Measurements from ENCODE around the gene CDYL.

CDYL gene

DNA sequence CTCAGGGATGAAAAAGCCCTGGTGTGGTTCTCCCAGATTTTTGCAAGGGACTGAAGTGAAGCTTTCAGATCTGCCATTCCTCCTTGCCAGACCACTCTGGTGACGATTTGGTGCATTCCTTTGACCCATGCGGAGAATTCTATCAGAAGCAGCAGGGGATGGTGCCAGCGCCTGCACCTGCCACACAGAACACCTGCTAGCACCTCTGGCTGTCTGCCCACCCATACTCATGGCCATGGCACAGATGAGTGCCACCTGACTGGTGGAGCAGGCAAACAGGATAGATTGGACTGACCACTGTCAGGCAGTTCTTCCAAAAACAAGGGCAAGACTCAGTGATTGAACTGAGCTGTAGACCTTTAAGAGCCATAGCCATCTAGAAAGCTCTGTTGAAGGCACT lies 107.1 kb downstream of the CDYL start:
- no peak for DNase-seq (ENCODE audit: low read depth)

- no peak for DNase-seq (ENCODE audit: low read depth)
Observed at GRCh38 chr6:4884646-4885340, 108.6 kb downstream of the CDYL start.

DNA sequence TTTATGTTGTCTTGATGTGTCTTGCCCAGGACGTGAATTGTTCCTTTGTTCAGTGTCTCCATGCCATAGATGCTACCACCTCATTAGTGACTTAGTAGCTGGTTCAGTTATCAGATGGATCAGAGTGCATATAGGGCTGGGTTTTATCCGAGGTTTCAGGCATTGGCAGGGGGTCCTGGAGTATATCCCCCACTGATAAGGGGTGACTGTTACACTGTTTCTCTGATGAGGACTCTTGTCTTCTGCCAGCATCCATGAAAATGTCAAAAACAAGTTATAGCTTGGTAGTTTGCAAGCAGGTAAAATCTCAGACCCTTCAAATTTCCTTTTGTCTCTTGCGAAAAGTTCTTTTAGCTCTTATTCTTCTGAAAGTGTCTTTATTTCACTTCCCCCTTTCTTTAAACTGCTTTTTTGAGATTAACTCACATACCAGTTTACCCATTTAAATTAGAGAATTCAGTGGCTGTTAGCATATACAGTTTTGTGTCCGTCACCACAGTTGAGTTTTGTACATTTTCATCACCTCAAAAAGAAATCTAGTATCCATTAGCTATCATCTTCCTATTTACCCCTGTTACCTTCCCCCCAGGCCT lies 109.2 kb downstream of the CDYL start:
- no peak for DNase-seq (ENCODE audit: low read depth)

- peak; percentile 27 for DNase-seq (ENCODE audit: low read depth)
Observed at GRCh38 chr6:4888841-4889240, 112.6 kb downstream of the CDYL start.

GRCh38 chr6:4889701-4890100 lies 113.5 kb downstream of the CDYL start:
- DNase-seq (ENCODE audit: low read depth), result no peak

DNA sequence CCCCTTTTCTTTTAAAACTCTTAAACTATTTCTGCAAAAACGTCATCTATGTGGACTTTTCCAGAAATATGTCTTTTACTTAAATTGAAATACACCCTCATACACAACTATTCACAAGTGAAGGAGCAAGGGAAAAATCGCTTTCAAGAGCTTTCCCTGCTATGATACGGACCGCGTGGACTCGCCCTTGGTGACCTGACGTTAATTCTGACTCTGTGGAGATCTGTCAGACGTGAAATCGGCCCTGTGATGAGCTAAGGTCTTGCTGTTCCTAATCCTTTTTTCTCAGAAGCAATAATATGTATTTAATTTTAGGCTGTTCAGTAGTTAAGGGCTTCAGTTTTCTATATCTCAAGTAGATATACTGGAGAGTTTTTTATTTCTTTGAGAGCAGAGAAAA lies 114.0 kb downstream of the CDYL start:
- DNase-seq (ENCODE audit: low read depth), result no peak

- no peak for DNase-seq (ENCODE audit: low read depth)
Observed at GRCh38 chr6:4890627-4891026, 114.4 kb downstream of the CDYL start.

- no peak for DNase-seq (ENCODE audit: low read depth)
Observed at GRCh38 chr6:4891141-4891540, 114.9 kb downstream of the CDYL start.

DNA sequence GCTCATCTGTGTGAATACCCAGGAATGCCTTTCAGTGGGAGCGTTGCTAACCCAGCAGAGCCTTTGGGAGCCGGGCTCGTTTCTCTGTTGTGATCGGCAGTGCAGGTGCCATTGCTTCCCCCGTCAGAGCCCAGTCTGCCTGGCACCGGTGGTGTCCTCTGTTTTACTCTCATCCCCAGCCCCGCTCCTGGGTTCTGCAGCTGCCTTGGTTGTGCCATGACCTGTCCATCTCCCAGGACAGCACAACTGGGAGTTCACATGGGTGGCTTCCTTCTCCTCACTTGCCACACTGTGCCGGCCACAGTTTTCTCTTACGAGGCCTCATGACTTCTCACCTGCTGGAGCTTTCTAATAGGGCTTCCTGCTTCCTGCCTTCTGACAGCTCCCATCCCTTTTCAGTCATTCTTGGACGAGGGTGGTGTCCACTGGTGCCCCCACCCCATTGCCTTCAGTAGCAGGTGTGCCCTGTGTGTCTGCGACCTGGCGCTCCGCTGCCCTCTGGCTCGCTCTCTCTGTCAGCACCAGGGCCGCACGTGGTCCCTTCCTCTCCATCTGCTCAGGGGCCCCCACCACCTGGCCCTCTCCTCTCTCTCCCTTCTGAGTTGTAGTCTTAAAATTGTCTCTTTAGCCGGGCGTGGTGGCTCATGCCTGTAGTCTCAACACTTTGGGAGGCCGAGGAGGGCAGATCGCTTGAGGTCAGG lies 116.7 kb downstream of the CDYL start:
- no peak for DNase-seq (ENCODE audit: low read depth)

DNA sequence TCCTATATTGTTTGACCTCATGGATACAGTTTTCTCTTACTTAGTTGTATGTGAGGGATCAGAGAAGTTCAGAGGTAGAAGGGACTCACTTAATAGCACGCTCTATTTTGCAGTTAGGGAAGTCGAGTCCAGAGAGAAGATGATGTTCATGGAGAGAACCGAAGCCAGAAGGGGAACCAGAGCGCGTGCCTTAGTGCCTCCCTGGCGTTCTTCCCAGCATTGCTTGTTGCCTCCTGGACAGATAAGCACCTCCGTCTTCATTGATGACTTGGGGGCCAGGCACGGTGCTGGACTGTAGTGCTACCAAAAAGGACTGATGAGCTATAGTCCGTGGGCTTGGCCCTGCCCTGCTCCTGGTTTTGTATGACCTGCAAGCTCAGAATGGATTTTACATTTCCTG lies 117.8 kb downstream of the CDYL start:
- DNase-seq (ENCODE audit: low read depth), result no peak

DNA sequence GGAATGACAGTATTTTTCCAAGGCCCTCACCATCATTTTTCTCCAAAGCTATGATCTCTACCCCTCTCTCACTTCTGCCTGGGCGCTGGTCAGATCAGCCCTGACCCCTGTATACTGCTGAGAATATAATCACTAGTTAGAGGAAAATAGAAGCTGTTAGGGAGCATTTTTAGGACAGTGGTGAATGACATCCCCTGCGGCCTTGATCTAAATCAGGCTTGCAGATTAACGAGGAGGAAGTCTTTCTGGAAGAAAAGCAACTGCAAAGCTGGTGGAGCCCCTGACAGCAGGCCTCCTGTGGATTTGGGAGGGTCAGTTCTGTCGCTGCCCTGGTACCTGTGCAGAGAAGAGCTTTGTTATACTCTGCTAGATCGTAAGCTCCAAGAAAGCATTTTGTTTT lies 119.8 kb downstream of the CDYL start:
- DNase-seq (ENCODE audit: low read depth), result no peak

- no peak for DNase-seq (ENCODE audit: low read depth)
Observed at GRCh38 chr6:4896401-4896800, 120.2 kb downstream of the CDYL start.

DNA sequence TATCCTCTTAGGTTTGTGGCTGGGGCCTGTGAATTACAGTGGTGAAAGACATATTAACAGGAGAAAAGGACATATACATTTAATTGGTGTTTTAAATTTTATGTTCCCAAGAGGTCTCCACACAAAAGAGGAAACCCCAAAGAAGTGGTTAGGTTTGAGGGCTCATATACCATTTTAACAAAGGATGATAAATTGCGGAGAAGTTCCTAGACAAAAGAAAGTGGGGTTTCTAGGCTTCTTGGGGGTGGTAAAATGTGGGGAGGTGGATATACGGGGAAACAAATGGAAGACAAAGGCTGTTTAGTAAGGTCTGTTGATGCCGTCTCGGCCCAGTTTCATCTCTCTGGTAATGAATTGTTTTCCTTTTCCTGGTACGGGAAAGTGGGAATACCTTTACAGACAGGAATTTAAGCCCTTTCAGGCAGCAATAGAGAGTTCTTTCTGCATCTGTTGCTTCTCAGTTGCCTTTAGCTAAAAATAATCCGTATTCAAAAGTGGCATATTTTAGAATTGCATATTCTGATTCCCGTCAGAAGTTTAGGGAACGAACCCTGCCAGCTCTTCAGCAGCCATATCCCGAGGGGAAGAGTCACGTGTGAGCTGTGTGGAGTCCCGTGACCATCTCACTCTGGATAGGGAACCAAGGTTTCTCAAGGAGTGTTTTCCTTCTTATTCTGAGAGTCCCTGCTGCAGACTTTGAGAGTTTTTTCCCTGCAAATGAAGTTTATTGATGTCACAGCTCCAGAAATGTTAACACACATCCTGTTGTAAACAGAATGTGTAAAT lies 123.2 kb downstream of the CDYL start:
- no peak for DNase-seq (ENCODE audit: low read depth)

DNA sequence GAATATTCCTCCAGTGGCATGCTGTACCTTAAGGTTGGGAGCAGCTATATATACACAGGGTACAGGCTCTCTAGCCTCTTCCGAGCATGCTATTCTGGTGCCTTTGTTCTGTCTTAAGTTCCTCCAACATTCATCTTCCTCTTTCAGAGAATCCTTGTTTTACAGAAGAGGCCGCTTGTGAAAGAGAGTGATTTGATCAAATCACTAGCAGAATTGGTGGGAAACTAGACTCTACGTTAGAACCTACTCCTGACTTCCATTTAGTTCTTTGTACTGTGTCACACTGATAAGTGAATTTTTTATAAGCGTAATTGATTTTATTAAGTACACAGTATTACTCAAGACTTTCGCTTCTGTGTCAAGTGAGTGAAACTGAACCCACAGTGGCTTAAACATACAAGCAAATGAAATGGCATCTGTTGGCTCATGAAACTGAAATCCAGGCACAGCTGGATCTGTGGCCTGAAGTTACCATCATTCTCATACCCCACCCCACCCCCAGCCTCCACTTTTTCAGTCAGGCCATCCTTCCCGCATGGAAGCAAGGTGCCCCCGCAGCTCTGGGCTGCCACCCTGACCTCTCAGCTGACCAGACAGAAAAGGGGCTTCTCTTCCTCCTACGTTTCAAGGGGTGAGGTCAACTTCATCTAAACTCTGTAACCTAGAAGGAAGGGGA lies 125.3 kb downstream of the CDYL start:
- no peak for DNase-seq (ENCODE audit: low read depth)

GRCh38 chr6:4902363-4902762 lies 126.2 kb downstream of the CDYL start:
- no peak for DNase-seq (ENCODE audit: low read depth)

DNA sequence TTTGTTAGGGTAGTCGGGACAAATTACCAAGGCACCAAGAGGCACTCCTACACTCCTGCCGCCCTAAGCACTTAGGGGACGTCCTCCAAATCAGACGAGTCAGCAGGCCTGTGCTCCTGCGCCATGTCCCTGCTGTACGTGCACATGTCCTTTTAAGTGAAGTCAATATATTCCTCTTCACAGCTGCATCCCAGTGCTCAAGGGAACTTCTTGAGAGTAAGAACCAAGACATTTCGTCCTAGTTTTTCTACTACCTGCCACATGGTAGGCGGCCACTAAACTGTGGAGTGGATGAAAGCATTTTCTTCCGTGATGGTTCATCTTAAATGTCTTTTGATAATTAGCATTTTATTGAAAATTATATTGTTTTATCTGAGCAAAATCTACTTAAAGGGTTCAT lies 126.9 kb downstream of the CDYL start:
- DNase-seq (ENCODE audit: low read depth), result no peak

DNA sequence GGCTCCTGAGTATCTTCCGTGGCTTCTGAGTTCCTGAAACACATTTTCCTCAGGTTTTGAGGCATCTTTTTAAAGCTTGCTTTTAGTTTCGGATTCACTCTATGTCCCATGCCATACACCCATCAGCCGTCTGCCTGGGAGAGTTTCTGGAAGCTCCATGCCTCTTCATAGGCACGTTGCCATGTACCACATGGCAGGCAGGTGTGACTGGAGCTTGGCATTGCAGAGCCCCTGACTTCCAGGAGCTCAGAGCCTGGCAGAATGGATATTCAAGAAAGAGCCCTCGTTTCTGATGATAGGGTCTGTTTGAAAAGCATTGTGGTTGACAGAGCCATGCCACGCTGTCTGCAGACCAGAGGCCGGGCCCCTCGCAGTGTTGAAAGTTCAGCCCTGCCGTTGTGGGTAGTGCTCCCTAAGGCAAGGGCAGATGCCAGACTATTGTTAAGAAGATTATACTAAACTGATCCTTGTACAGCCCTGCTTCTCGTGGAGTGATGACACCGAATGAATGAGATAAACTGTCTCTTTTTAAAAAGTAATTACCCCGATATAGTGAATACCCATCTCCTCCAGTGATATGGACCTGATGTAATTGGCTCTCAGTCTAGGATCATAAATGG lies 127.7 kb downstream of the CDYL start:
- no peak for DNase-seq (ENCODE audit: low read depth)

DNA sequence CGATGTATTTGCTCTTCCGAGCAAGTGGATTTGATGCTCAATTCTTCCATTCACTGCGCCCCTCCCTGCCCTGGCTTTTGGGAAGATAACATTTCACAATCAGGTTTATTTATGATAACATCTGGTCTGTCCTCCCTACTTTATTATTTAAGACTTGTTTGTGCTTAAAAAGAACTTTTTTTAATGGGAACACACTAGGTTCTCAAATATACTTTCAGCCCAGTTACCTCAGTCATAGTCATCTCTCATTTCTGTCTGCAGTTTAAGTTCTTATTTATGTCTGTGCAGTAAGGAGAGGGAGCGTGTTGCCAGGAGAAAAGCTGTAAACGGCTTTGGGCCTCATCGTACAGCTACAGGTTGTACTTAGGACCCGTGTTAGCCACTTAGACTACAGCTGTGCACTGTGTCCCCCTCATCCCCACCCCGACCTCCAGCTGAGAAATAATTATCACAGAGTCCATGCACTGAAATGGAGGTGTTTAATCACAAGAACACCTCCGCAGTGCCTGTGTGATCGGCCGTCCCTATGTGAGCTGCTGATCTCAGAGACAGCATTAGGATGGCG lies 128.3 kb downstream of the CDYL start:
- DNase-seq (ENCODE audit: low read depth), result no peak

DNA sequence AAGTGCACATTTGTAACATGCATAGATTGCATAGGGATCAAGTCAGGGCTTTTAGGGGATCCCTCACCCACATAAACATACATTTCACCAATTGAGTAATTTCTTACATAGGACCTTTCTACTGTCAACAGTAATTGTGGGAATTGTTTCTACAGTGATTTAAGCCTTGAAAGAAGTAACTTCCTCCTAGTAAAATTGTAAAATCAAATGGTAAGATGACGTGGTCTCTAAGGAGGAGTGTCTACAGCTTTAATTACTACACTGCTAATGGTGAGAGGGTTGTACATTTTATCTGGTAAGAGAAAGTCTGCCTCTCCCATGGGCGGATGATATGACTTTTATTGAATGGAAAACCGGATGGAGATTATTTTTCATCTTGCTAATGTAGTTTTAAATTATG lies 129.6 kb downstream of the CDYL start:
- DNase-seq (ENCODE audit: low read depth), result no peak

- DNase-seq (ENCODE audit: low read depth), result peak; percentile 24
Observed at GRCh38 chr6:4906293-4907276, 130.4 kb downstream of the CDYL start.
